Liver (tissue), 9 donors: ENCODE data around the gene OGFR. TPM values are rescaled to one million over a fixed set of nuclear protein-coding genes. Genes with fewer than 3 reads are reported as not detected.

ENCODE experiments used
- DNase-seq: peaks from one replicate; pipeline ENCODE4 v3.0.0-alpha.2; 2017; ENCODE audit warnings: low spot score
- H3K27ac ChIP-seq, 2 donors: one replicate each; pipeline ENCODE4 v1.7.0; 2013; ENCODE audit warnings: inconsistent platforms in 2 of 2, low read length in 2 of 2, control low read depth in 1 of 2, low read depth in 1 of 2, mild to moderate bottlenecking in 1 of 2
- H3K27me3 ChIP-seq, 4 donors: one replicate each; pipeline versions ENCODE4 v1.6.1 to v1.7.0; 2013; ENCODE audit warnings: low read length in 3 of 4, inconsistent platforms in 1 of 4, mild to moderate bottlenecking in 1 of 4, moderate library complexity in 1 of 4; ENCODE audit not compliant: control insufficient read depth in 4 of 4, insufficient read depth in 4 of 4
- H3K36me3 ChIP-seq, 4 donors: one replicate each; pipeline versions ENCODE4 v1.6.1 to v1.7.0; 2013; ENCODE audit warnings: low read length in 3 of 4, mild to moderate bottlenecking in 3 of 4, low read depth in 1 of 4, moderate library complexity in 1 of 4; ENCODE audit not compliant: control insufficient read depth in 4 of 4, insufficient read depth in 3 of 4
- H3K4me1 ChIP-seq, 4 donors: one replicate each; pipeline versions ENCODE4 v1.6.1 to v1.7.0; 2013; ENCODE audit warnings: low read length in 3 of 4, mild to moderate bottlenecking in 3 of 4, moderate library complexity in 1 of 4; ENCODE audit not compliant: control insufficient read depth in 4 of 4, insufficient read depth in 4 of 4
- H3K4me3 ChIP-seq, 3 donors: one replicate each; pipeline versions ENCODE4 v1.6.1 to v1.7.0; 2013; ENCODE audit warnings: low read length in 3 of 3, control low read depth in 1 of 3, low read depth in 1 of 3, mild to moderate bottlenecking in 1 of 3
- H3K9ac ChIP-seq, 2 donors: one replicate each; pipeline ENCODE4 v1.7.0; 2013; ENCODE audit warnings: low read length in 2 of 2, mild to moderate bottlenecking in 2 of 2, moderate library complexity in 2 of 2, control low read depth in 1 of 2, low read depth in 1 of 2
- H3K9me3 ChIP-seq, 4 donors: one replicate each; pipeline versions ENCODE4 v1.6.1 to v1.7.0; 2013; ENCODE audit warnings: low read length in 3 of 4; ENCODE audit not compliant: control insufficient read depth in 4 of 4
- ATF3 ChIP-seq: IDR thresholded peaks from 2 replicates; pipeline ENCODE4 v1.6.1; 2016; ENCODE audit warnings: antibody characterized with exemption
- EGR1 ChIP-seq, 2 donors: IDR thresholded peaks; 2 replicates each; pipeline ENCODE4 v1.6.1; 2016 to 2018; ENCODE audit warnings: antibody characterized with exemption in 2 of 2, low read depth in 2 of 2
- FOXA1 ChIP-seq: IDR thresholded peaks from 2 replicates; pipeline ENCODE4 v1.6.1; 2016; ENCODE audit warnings: antibody characterized with exemption
- FOXA2 ChIP-seq: IDR thresholded peaks from 2 replicates; pipeline ENCODE4 v1.6.1; 2016; ENCODE audit warnings: antibody characterized with exemption
- GABPA ChIP-seq, 2 donors: IDR thresholded peaks in 1 of 2; conservative IDR thresholded peaks in 1 of 2; 2 replicates each; pipeline ENCODE4 v1.6.1; 2016; ENCODE audit warnings: antibody characterized with exemption in 2 of 2, mild to moderate bottlenecking in 1 of 2, moderate library complexity in 1 of 2
- HNF4A ChIP-seq, 2 donors: conservative IDR thresholded peaks; 2 replicates each; pipeline ENCODE4 v1.6.1; 2016; ENCODE audit warnings: antibody characterized with exemption in 2 of 2, mild to moderate bottlenecking in 2 of 2
- HNF4G ChIP-seq: IDR thresholded peaks from 2 replicates; pipeline ENCODE4 v1.6.1; 2016; ENCODE audit warnings: antibody characterized with exemption
- JUND ChIP-seq, 2 donors: IDR thresholded peaks; 2 replicates each; pipeline ENCODE4 v1.6.1; 2016; ENCODE audit warnings: antibody characterized with exemption in 2 of 2
- MAX ChIP-seq: IDR thresholded peaks from 2 replicates; pipeline ENCODE4 v1.6.1; 2016; ENCODE audit warnings: antibody characterized with exemption
- NR2F2 ChIP-seq: IDR thresholded peaks from 2 replicates; pipeline ENCODE4 v1.6.1; 2016; ENCODE audit warnings: antibody characterized with exemption
- RAD21 ChIP-seq, 2 donors: IDR thresholded peaks; 2 replicates each; pipeline ENCODE4 v1.6.1; 2016; ENCODE audit warnings: antibody characterized with exemption in 2 of 2, mild to moderate bottlenecking in 2 of 2
- RXRA ChIP-seq, 2 donors: IDR thresholded peaks; 2 replicates each; pipeline ENCODE4 v1.6.1; 2017 to 2018; ENCODE audit warnings: antibody characterized with exemption in 2 of 2, mild to moderate bottlenecking in 1 of 2
- SP1 ChIP-seq: IDR thresholded peaks from 2 replicates; pipeline ENCODE4 v1.6.1; 2018; ENCODE audit warnings: antibody characterized with exemption, mild to moderate bottlenecking
- TAF1 ChIP-seq: conservative IDR thresholded peaks from 2 replicates; pipeline ENCODE4 v1.6.1; 2016; ENCODE audit warnings: antibody characterized with exemption, mild to moderate bottlenecking
- ZBTB33 ChIP-seq: IDR thresholded peaks from 2 replicates; pipeline ENCODE4 v1.6.1; 2016; ENCODE audit warnings: antibody characterized with exemption
- WGBS: extraction: QIAGEN DNeasy Blood & Tissue Kit; methylation state at CpG from one replicate; pipeline ENCODE4 v1.1.7; 2013; 5-methylcytosine and 5-hydroxymethylcytosine counted together
- polyA plus RNA-seq, 2 donors: library from polyadenylated mRNA; stranded (reverse) in 1 of 2; unstranded in 1 of 2; fragments of 200-250 nt in 1 of 2; fragments of >200 nt in 1 of 2; fragmentation: Nextera tagmentation in 1 of 2; extraction: Ambion mirVana in 1 of 2; gene quantifications; one replicate each; pipeline versions ENCODE4 v1.2.1 to v1.2.3, GENCODE V29; 2013 to 2015
- total RNA-seq, 2 donors: library from RNA; depleted of rRNA; stranded (reverse); fragments of >200 nt; gene quantifications; one replicate each; pipeline ENCODE4 v1.2.3, GENCODE V29; 2014
- TF ChIP-seq, protein P1 (sequence below): fragments of 150-350 bp; IDR thresholded peaks from 2 replicates; pipeline ENCODE4 v1.5.1; 2017; ENCODE audit warnings: improper control_type of control experiment, low read depth, low read length; ENCODE audit not compliant: missing input control
- TF ChIP-seq, protein P2 (sequence below): IDR thresholded peaks from 2 replicates; pipeline ENCODE4 v1.6.1; 2016; ENCODE audit warnings: antibody characterized with exemption, mild to moderate bottlenecking
- donor health status: healthy.
- donor health status: healthy.
- donor health status: healthy.
- donor health status: healthy.
- donor health status: healthy.

OGFR gene
- total and polyA plus RNA-seq, 4 donors = 5.9 to 59.4 (median 29.4) TPM

GRCh38 chr20:62821726-62822210 is 17.1 kb downstream of the OGFR start:
- H3K4me1 ChIP-seq = peaks cover 3 to 17% (median 7%) of the 10 kb centered on the region in 4 donors
- no peak overlapping the region for H3K9ac ChIP-seq
- H3K27ac ChIP-seq = no peak overlapping the region
- DNase-seq = no peak
- H3K27me3 ChIP-seq = peaks cover 0 to 4% (median 0%) of the 10 kb centered on the region in 4 donors
- no peaks in the 10 kb centered on the region for H3K9me3 ChIP-seq
- no peak for TF ChIP-seq RXRA (IDR thresholded peaks at IDR 0.05)
- TF ChIP-seq TAF1 = no peak
- TF ChIP-seq RAD21 (IDR thresholded peaks at IDR 0.05) = no peak
- TF ChIP-seq GABPA (IDR thresholded peaks at IDR 0.05 in 1 of 2, conservative IDR thresholded peaks at IDR 0.05 in 1 of 2) = no peak
- TF ChIP-seq HNF4G = no peak
- no peak for TF ChIP-seq FOXA2
- no peak for TF ChIP-seq MAX
- TF ChIP-seq ZBTB33 = no peak
- no peak for TF ChIP-seq EGR1 (IDR thresholded peaks at IDR 0.05; ENCODE audit: low read depth in 2 of 2)
- TF ChIP-seq FOXA1 = no peak
- no peak for TF ChIP-seq HNF4A (conservative IDR thresholded peaks at IDR 0.05)
- TF ChIP-seq ATF3 = no peak
- no peaks in the 10 kb centered on the region for H3K36me3 ChIP-seq
- H3K4me3 ChIP-seq = no peak overlapping the region
- WGBS = 88% methylated on average over 12 of the region's 12 CpGs

DNA sequence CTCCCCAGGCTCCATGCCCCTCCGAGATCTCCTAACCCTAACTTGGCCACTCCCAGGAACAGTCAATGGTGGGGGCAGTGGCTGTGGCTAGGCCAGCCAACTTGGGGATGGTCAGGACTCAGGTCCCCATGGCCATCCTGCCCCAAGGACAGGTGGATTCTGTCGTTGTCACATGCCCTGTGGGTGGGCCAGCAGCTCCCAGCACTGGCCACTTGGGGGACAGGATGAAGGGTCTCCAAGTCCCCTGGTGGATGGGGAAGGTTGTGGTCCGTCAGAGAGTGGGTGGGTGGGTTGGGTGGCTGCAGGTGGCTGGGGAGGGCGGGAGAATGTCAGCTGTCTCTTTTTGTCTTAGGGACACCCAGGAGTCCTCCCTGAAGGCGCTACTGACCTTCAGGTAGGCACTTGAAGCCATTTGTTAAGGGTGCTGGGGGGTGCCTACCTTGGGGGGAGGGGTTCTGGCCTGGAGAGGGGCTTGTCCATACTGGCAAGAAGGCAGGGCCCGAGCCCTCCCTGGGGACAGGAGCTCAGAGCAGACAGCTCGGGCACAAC is 17.7 kb downstream of the OGFR start:
- TF ChIP-seq GABPA (IDR thresholded peaks at IDR 0.05 in 1 of 2, conservative IDR thresholded peaks at IDR 0.05 in 1 of 2) (no peak), ATF3 (no peak), RAD21 (IDR thresholded peaks at IDR 0.05) (no peak), RXRA (IDR thresholded peaks at IDR 0.05) (no peak), MAX (no peak), HNF4G (no peak), FOXA2 (no peak), NR2F2 (no peak), SP1 (no peak), ZBTB33 (no peak), FOXA1 (no peak), JUND (IDR thresholded peaks at IDR 0.05) (no peak), TAF1 (no peak), HNF4A (conservative IDR thresholded peaks at IDR 0.05) (no peak), EGR1 (IDR thresholded peaks at IDR 0.05; ENCODE audit: low read depth in 2 of 2) (no peak)
- TF ChIP-seq, protein P1, sequence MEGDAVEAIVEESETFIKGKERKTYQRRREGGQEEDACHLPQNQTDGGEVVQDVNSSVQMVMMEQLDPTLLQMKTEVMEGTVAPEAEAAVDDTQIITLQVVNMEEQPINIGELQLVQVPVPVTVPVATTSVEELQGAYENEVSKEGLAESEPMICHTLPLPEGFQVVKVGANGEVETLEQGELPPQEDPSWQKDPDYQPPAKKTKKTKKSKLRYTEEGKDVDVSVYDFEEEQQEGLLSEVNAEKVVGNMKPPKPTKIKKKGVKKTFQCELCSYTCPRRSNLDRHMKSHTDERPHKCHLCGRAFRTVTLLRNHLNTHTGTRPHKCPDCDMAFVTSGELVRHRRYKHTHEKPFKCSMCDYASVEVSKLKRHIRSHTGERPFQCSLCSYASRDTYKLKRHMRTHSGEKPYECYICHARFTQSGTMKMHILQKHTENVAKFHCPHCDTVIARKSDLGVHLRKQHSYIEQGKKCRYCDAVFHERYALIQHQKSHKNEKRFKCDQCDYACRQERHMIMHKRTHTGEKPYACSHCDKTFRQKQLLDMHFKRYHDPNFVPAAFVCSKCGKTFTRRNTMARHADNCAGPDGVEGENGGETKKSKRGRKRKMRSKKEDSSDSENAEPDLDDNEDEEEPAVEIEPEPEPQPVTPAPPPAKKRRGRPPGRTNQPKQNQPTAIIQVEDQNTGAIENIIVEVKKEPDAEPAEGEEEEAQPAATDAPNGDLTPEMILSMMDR = no peak
- TF ChIP-seq, protein P2, sequence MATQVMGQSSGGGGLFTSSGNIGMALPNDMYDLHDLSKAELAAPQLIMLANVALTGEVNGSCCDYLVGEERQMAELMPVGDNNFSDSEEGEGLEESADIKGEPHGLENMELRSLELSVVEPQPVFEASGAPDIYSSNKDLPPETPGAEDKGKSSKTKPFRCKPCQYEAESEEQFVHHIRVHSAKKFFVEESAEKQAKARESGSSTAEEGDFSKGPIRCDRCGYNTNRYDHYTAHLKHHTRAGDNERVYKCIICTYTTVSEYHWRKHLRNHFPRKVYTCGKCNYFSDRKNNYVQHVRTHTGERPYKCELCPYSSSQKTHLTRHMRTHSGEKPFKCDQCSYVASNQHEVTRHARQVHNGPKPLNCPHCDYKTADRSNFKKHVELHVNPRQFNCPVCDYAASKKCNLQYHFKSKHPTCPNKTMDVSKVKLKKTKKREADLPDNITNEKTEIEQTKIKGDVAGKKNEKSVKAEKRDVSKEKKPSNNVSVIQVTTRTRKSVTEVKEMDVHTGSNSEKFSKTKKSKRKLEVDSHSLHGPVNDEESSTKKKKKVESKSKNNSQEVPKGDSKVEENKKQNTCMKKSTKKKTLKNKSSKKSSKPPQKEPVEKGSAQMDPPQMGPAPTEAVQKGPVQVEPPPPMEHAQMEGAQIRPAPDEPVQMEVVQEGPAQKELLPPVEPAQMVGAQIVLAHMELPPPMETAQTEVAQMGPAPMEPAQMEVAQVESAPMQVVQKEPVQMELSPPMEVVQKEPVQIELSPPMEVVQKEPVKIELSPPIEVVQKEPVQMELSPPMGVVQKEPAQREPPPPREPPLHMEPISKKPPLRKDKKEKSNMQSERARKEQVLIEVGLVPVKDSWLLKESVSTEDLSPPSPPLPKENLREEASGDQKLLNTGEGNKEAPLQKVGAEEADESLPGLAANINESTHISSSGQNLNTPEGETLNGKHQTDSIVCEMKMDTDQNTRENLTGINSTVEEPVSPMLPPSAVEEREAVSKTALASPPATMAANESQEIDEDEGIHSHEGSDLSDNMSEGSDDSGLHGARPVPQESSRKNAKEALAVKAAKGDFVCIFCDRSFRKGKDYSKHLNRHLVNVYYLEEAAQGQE = no peak
- Histone ChIP-seq H3K27me3 (peaks cover 0 to 4% (median 0%) of the 10 kb centered on the region in 4 donors), H3K27ac (no peak overlapping the region), H3K9ac (no peak overlapping the region), H3K4me3 (no peak overlapping the region), H3K4me1 (peaks cover 2 to 17% (median 7%) of the 10 kb centered on the region in 4 donors), H3K36me3 (no peaks in the 10 kb centered on the region), H3K9me3 (no peaks in the 10 kb centered on the region)
- DNase-seq = no peak
- 79% methylated on average over 7 of the region's 7 CpGs for WGBS
